PC-3 (cell line): ENCODE results near the gene TDP2. TPM values are rescaled to one million over a fixed set of nuclear protein-coding genes. Genes with fewer than 3 reads are reported as not detected.

Experiments used
- ATAC-seq: fragments of 200-7000 bp; cut with Tn5 transposase; 2 replicates; pipeline ENCODE4 v1.9.1; 2020; ENCODE audit warnings: mild to moderate bottlenecking, moderate library complexity
- BruUV-seq: library from RNA; stranded (reverse); fragments of 400-500 nt; replicated peaks from 2 replicates; lab custom pipeline; 2021; lab: Mats Ljungman, UMichigan
- CTCF ChIA-PET: fragments of 300-600 bp; sonication (Branson Sonifier 250); formaldehyde crosslinking; loops from one replicate; lab custom pipeline; 2022; ENCODE audit warnings: antibody characterized with exemption; lab: Charles Lee
- POLR2A ChIA-PET: fragments of 300-600 bp; sonication (Branson Sonifier 250); formaldehyde crosslinking; loops from one replicate; lab custom pipeline; 2022; ENCODE audit warnings: antibody characterized with exemption; ENCODE audit not compliant: unreplicated experiment; lab: Charles Lee
- DNase-seq: peaks from one replicate; pipeline ENCODE4 v3.0.0-alpha.2; 2015
- H2AFZ ChIP-seq: fragments of 300-600 bp; sonication (generic); 2 replicates; pipeline ENCODE4 v1.6.0; 2016; ENCODE audit warnings: antibody characterized with exemption, low read length
- H3F3A ChIP-seq: fragments of 300-600 bp; sonication (generic); one replicate; pipeline ENCODE4 v1.6.0; 2017; ENCODE audit warnings: antibody characterized with exemption, low read length, control low read depth, mild to moderate bottlenecking; ENCODE audit not compliant: unreplicated experiment
- H3K27ac ChIP-seq: fragments of 300-600 bp; sonication (generic); 2 replicates; pipeline ENCODE4 v1.5.1; 2016; ENCODE audit warnings: mild to moderate bottlenecking, low read length
- H3K27me3 ChIP-seq: fragments of 300-600 bp; sonication (generic); 2 replicates; pipeline ENCODE4 v1.6.1; 2016; ENCODE audit warnings: low read length, mixed read lengths
- H3K36me3 ChIP-seq: fragments of 300-600 bp; sonication (generic); 2 replicates; pipeline ENCODE4 v1.6.1; 2016; ENCODE audit warnings: low read depth, mixed run types, low read length, mixed read lengths
- H3K4me1 ChIP-seq: fragments of 300-600 bp; sonication (generic); 2 replicates; pipeline ENCODE4 v1.5.1; 2016; ENCODE audit warnings: low read length; ENCODE audit not compliant: insufficient read depth
- H3K4me2 ChIP-seq: fragments of 300-600 bp; sonication (generic); 2 replicates; pipeline ENCODE4 v1.6.0; 2016; ENCODE audit warnings: low read length
- H3K4me3 ChIP-seq: fragments of 300-600 bp; sonication (generic); 2 replicates; pipeline ENCODE4 v1.5.1; 2016; ENCODE audit warnings: mild to moderate bottlenecking, low read length, mixed read lengths
- H3K79me2 ChIP-seq: fragments of 300-600 bp; sonication (generic); 2 replicates; pipeline ENCODE4 v1.6.1; 2017; ENCODE audit warnings: low read length, mixed read lengths
- H3K9ac ChIP-seq: fragments of 300-600 bp; sonication (generic); 2 replicates; pipeline ENCODE4 v1.6.0; 2016; ENCODE audit warnings: mild to moderate bottlenecking, low read length
- H3K9me2 ChIP-seq: fragments of 300-600 bp; sonication (generic); replicated peaks from 2 replicates; pipeline ENCODE4 v1.6.1; 2016; ENCODE audit warnings: mixed run types, low read length, mixed read lengths
- H3K9me3 ChIP-seq: fragments of 300-600 bp; sonication (generic); 2 replicates; pipeline ENCODE4 v1.6.1; 2016; ENCODE audit warnings: low read length, mixed read lengths
- H4K20me1 ChIP-seq: fragments of 300-600 bp; sonication (generic); 2 replicates; pipeline ENCODE4 v1.6.1; 2016; ENCODE audit warnings: low read length, mixed read lengths
- EZH2 ChIP-seq: fragments of 300-600 bp; sonication (generic); IDR thresholded peaks from one replicate; pipeline ENCODE4 v1.6.1; 2017; ENCODE audit warnings: antibody characterized with exemption, mild to moderate bottlenecking, low read length; ENCODE audit not compliant: unreplicated experiment
- EZH2phosphoT487 ChIP-seq: fragments of 300-600 bp; sonication (generic); IDR thresholded peaks from 2 replicates; pipeline ENCODE4 v1.6.1; 2018; ENCODE audit warnings: mild to moderate bottlenecking, antibody characterized with exemption, low read length, borderline replicate concordance
- intact Hi-C: fragments of 100-400 bp; cut with micrococcal nuclease; formaldehyde crosslinking; loops from 2 replicates; pipeline ENCODE4 v1.9.0; 2023
- total RNA-seq: library from RNA; depleted of rRNA; stranded (reverse); fragments of >200 nt; gene quantifications from 2 replicates; pipeline ENCODE4 v1.2.3, GENCODE V29; 2014
- TF ChIP-seq, protein P1 (sequence below): fragments of 300-600 bp; sonication (generic); conservative IDR thresholded peaks from 2 replicates; pipeline ENCODE4 v1.5.1; 2017; ENCODE audit warnings: antibody characterized with exemption, low read depth, mild to moderate bottlenecking, low read length

Gene TDP2
- total RNA-seq, 1 experiment from 2014 or later, result 20.6 TPM

- no peak overlapping the region for H2AFZ ChIP-seq
- TF ChIP-seq EZH2phosphoT487 (no peak), EZH2 (no peak)
- TF ChIP-seq, protein P1, sequence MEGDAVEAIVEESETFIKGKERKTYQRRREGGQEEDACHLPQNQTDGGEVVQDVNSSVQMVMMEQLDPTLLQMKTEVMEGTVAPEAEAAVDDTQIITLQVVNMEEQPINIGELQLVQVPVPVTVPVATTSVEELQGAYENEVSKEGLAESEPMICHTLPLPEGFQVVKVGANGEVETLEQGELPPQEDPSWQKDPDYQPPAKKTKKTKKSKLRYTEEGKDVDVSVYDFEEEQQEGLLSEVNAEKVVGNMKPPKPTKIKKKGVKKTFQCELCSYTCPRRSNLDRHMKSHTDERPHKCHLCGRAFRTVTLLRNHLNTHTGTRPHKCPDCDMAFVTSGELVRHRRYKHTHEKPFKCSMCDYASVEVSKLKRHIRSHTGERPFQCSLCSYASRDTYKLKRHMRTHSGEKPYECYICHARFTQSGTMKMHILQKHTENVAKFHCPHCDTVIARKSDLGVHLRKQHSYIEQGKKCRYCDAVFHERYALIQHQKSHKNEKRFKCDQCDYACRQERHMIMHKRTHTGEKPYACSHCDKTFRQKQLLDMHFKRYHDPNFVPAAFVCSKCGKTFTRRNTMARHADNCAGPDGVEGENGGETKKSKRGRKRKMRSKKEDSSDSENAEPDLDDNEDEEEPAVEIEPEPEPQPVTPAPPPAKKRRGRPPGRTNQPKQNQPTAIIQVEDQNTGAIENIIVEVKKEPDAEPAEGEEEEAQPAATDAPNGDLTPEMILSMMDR, result no peak
- no peaks in the 10 kb centered on the region for H3K9me3 ChIP-seq
- no peaks in the 10 kb centered on the region for H3K27me3 ChIP-seq
- H3K79me2 ChIP-seq, result no peaks in the 10 kb centered on the region
- no peak for DNase-seq
- intact Hi-C loops, result no loop called here
- H4K20me1 ChIP-seq, result no peaks in the 10 kb centered on the region
- ATAC-seq, result no peak
- no peak overlapping the region for H3K4me3 ChIP-seq
- no peaks in the 10 kb centered on the region for H3F3A ChIP-seq
- H3K9me2 ChIP-seq, result no peaks in the 10 kb centered on the region
- CTCF ChIA-PET, result no interaction called here
- no TSS peak for BruUV-seq
- H3K4me2 ChIP-seq, result no peak overlapping the region
- H3K9ac ChIP-seq, result no peak overlapping the region
- POLR2A ChIA-PET, result no interaction called here
- H3K36me3 ChIP-seq, result no peaks in the 10 kb centered on the region
- no peak overlapping the region for H3K27ac ChIP-seq
- no peaks in the 10 kb centered on the region for H3K4me1 ChIP-seq
Observed at GRCh38 chr6:24691550-24691949, 24.9 kb upstream of the TDP2 start.

DNA sequence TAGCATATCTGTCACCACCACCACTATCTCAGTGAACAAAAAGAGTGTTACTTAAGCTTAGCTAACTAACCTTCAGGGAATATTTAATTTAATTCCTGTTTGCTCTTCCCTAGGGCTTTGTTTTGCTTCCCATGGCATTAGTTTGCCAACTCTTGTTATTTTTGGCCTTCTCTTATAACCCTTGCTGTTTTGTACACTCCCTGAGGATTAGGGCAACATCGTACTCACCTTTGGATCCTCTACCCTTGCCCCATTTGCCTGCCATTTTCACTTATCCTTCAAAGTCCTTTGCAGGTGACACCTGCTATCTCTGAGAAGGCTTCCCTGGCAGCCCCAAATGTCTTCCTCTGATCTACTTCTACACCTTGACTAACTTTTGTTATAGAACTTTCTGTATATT is 23.9 kb upstream of the TDP2 start:
- no peak for DNase-seq
- Histone ChIP-seq H3F3A (no peaks in the 10 kb centered on the region), H3K4me1 (no peaks in the 10 kb centered on the region), H3K4me2 (no peak overlapping the region), H3K9me3 (no peaks in the 10 kb centered on the region), H3K9ac (no peak overlapping the region), H2AFZ (no peak overlapping the region), H3K36me3 (no peaks in the 10 kb centered on the region), H3K79me2 (no peaks in the 10 kb centered on the region), H3K27me3 (no peaks in the 10 kb centered on the region), H3K27ac (no peak overlapping the region), H3K4me3 (no peak overlapping the region), H4K20me1 (no peaks in the 10 kb centered on the region), H3K9me2 (no peaks in the 10 kb centered on the region)
- intact Hi-C loops, result no loop called here
- no peak for ATAC-seq
- no peak for TF ChIP-seq EZH2
- TF ChIP-seq EZH2phosphoT487, result no peak
- TF ChIP-seq, protein P1, result no peak
- no TSS peak for BruUV-seq
- ChIA-PET CTCF (no interaction called here), POLR2A (interaction anchor here (0.6 to 0.7 kb wide), 2 partner anchors 24 to 28 kb away, joined by 4 to 9 read pairs; partner anchors contain the start of genes ACOT13 and TDP2)

DNA sequence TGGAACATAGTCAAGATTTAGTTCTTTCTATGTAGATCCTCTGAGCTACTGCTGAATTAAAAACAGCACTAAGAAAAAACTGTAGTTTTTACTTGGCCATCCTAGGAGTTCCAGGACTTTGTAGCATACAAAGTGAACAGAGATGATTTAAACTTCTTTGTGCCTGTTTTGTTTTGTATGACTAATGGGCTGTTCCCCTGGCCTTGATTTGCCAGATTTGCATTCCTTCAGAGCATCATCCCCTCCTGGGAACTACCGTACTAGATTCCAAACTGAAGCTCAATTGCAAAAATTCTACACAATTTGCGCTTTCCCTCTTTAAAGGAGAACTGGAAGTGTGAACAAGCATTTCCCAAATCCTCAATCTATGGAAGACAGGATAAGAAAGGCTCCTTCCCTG is 23.3 kb upstream of the TDP2 start:
- POLR2A ChIA-PET, result no interaction called here

More for the DNA sequence above, 23.3 kb upstream of the TDP2 start:
- TF ChIP-seq, protein P1, result no peak
- Histone ChIP-seq H3K4me3 (no peak overlapping the region), H3K9me2 (no peaks in the 10 kb centered on the region), H3K9me3 (no peaks in the 10 kb centered on the region), H3K27ac (no peak overlapping the region), H3K79me2 (no peaks in the 10 kb centered on the region), H2AFZ (no peak overlapping the region), H4K20me1 (no peaks in the 10 kb centered on the region), H3K9ac (no peak overlapping the region), H3K4me1 (no peaks in the 10 kb centered on the region), H3K27me3 (no peaks in the 10 kb centered on the region), H3F3A (no peaks in the 10 kb centered on the region), H3K36me3 (no peaks in the 10 kb centered on the region), H3K4me2 (no peak overlapping the region)
- DNase-seq (no peak), ATAC-seq (no peak)
- CTCF ChIA-PET, result no interaction called here
- no TSS peak for BruUV-seq
- intact Hi-C loops, result no loop called here
